ENCODE data around the gene TNS1. TPM values are rescaled to one million over a fixed set of nuclear protein-coding genes. Genes with fewer than 3 reads are reported as not detected.
"Not testable (repeated sequence)": the region's sequence is repeated elsewhere in the genome, so short reads cannot be mapped to it uniquely, and the experiment has no call there.

TNS1 gene
- total RNA-seq, 1 donor from 2014 or later = 7.9 TPM

DNA sequence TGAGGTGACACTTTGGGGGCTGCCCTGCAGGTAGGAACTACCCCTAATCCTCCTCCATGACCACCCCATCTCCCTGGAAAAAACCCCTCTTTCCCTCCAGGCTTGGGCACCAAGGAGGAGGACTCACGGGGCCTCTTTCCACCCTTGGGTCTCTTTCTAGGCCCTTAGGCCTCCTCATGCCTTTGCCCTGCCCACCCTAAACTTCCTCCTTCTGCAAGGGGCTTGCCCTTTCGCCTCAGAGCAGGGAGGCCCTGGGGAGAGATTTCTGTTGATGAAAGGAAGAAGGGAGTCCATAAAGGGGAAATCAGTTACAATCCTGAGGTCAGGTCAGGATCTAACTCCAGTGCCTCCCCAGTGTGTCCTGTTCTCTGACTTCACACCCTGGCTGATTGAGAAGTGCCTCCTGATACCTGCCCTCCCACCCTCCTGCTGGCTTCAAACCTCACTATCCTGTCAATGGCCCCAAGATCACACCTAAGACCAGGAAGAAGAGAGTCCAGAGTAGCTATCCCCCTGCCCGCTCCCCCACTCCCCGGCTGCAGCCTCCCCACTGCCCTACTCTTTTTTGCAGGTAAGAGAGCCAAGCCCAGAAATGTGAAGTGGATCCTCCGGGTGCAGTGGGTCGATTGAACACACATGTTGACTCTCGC, 16.7 kb upstream of the TNS1 start:
- Mint-ChIP-seq H3K9me3 (ENCODE audit: low read depth) (no peaks in the 10 kb centered on the region), H3K27me3 (peaks cover 23% of the 10 kb centered on the region), H3K36me3 (ENCODE audit: insufficient read depth) (no peaks in the 10 kb centered on the region), H3K27ac (no peak overlapping the region), H3K4me1 (ENCODE audit: low read depth) (peaks cover 9% of the 10 kb centered on the region), H3K4me3 (ENCODE audit: low read depth) (no peak overlapping the region)
- DNase-seq (ENCODE audit: low spot score, unreplicated experiment) = no peak
- TF ChIP-seq, protein P1, sequence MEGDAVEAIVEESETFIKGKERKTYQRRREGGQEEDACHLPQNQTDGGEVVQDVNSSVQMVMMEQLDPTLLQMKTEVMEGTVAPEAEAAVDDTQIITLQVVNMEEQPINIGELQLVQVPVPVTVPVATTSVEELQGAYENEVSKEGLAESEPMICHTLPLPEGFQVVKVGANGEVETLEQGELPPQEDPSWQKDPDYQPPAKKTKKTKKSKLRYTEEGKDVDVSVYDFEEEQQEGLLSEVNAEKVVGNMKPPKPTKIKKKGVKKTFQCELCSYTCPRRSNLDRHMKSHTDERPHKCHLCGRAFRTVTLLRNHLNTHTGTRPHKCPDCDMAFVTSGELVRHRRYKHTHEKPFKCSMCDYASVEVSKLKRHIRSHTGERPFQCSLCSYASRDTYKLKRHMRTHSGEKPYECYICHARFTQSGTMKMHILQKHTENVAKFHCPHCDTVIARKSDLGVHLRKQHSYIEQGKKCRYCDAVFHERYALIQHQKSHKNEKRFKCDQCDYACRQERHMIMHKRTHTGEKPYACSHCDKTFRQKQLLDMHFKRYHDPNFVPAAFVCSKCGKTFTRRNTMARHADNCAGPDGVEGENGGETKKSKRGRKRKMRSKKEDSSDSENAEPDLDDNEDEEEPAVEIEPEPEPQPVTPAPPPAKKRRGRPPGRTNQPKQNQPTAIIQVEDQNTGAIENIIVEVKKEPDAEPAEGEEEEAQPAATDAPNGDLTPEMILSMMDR (IDR thresholded peaks at IDR 0.05; ENCODE audit: unreplicated experiment) = no peak

DNA sequence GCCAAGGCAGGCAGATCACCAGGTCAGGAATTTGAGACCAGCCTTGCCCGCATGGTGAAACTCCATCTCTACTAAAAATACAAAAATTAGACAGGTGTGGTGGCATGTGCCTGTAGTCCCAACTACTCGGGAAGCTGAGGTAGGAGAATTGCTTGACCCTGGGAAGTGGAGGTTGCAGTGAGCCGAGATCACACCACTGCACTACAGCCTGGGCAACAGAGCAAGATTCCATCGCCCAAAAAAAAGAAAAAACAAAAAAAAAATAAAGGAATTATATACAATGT, 16.0 kb upstream of the TNS1 start:
- H3K4me1 Mint-ChIP-seq (ENCODE audit: low read depth); H3K36me3 Mint-ChIP-seq (ENCODE audit: insufficient read depth); H3K27ac Mint-ChIP-seq; H3K9me3 Mint-ChIP-seq (ENCODE audit: low read depth); DNase-seq (ENCODE audit: low spot score, unreplicated experiment); H3K4me3 Mint-ChIP-seq (ENCODE audit: low read depth): not testable (repeated sequence)
- H3K27me3 Mint-ChIP-seq = peaks cover 29% of the 10 kb centered on the region

DNA sequence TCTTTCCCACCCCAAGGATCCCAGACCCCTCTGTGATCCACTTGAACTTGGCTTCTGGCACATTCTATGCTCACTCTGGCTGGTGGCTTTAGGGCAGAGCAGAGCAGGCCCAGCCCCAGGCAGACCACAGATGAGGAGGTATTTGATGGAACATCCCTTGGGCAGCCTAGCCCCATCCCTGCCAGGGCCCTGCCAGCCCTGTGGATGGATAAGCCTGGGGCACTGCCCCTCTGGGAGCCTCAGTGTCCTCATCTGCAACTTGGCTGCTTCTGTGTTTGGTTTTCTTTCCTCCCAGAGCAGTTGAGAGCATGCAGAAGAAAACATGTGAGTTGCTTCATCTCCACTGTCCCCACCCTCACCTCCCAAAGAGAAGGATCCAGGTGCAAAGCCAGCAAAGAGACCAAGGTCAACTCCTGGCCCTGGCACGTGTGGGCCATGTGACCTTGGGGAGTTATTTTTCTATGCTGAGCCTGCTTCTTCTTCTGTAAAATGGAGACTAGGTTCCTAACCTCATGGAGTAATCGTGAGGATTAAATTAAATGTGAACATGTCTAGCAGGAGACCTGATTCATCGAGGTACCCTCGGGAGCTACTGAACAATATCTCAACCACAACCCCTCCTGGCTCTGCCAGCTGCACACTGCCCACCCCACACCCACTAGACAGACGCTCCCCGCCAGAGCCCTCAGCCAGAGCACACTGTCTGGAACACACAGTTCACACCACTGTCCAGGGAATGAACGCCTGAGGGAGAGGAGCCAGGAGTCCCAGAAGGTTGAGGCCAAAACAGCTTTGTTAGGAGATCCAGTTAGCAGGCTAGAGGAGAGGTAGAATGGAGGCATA, 14.6 kb upstream of the TNS1 start:
- Mint-ChIP-seq H3K27me3 (peaks cover 41% of the 10 kb centered on the region), H3K36me3 (ENCODE audit: insufficient read depth) (no peaks in the 10 kb centered on the region), H3K4me3 (ENCODE audit: low read depth) (no peak overlapping the region), H3K4me1 (ENCODE audit: low read depth) (peaks cover 9% of the 10 kb centered on the region), H3K27ac (no peak overlapping the region), H3K9me3 (ENCODE audit: low read depth) (no peaks in the 10 kb centered on the region)
- no peak for DNase-seq (ENCODE audit: low spot score, unreplicated experiment)
- TF ChIP-seq, protein P1 (IDR thresholded peaks at IDR 0.05; ENCODE audit: unreplicated experiment) = no peak

DNA sequence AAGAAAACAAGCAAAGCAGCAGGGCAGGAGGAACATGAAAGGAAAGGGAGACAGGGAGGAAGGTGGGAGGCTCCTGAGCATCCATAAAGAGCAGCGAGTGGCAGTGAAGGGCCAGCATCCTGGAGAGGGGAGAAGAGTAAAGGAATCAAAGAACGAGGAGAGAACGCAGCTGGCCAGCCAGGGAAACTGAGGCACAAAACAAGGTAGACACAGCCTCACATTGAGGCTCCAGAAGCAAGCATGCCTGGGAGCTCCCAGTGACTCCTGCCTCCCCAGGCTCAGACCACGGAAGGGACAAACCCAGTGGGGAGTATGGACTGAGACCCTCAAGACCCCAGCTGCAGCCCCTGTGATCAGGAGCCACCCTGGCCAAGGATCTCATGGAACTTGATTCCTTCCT, 14.0 kb upstream of the TNS1 start:
- Mint-ChIP-seq H3K9me3 (ENCODE audit: low read depth) (no peaks in the 10 kb centered on the region), H3K36me3 (ENCODE audit: insufficient read depth) (no peaks in the 10 kb centered on the region), H3K27ac (no peak overlapping the region), H3K4me3 (ENCODE audit: low read depth) (no peak overlapping the region), H3K4me1 (ENCODE audit: low read depth) (peaks cover 7% of the 10 kb centered on the region), H3K27me3 (peaks cover 47% of the 10 kb centered on the region)
- TF ChIP-seq, protein P1 (IDR thresholded peaks at IDR 0.05; ENCODE audit: unreplicated experiment) = no peak
- no peak for DNase-seq (ENCODE audit: low spot score, unreplicated experiment)

DNA sequence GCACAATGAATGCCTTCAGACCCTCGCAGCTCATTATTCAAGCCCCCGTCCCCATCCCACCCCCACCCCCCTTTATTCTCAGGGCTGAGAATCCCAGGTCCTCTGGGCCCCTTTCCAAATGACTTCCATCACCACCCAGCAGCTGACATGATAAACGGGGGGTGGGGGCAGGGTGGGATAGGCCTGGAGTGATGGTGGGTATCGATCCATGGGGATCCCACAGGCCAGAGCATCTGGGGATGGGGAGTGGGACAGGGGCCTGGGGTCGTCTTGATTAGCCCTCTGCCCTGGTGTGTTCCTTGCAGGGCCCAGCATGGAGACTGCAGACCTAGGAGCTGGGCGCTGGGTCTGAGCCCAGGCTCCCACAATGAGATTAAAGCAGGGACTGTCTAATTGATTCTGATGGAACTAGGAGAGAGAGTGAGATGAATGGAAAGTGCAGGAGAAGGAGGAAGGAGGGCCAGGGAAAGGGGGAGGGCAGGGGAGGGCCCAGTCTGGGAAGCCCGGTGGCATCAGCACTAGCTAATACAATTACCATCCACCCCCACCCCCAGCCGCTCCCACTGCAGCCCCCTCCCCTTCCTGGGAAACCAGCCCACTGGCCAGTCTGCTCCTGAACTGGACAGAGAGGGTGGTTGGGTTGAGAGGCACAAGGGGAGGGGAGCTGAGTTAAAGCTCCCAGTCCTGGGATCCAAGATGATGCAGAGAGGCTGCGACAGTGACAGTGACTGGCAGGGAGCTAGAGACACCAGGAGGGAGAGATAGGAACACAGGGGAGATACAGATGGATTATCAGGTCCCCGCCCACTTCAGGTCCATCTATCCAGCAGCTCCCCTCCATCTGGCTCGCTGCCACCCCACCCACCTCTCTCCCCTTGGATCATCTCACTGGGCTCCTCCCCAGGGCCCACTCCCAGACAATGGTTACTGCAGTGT, 13.1 kb upstream of the TNS1 start:
- TF ChIP-seq, protein P1 (IDR thresholded peaks at IDR 0.05; ENCODE audit: unreplicated experiment) = no peak
- Mint-ChIP-seq H3K27me3 (peaks cover 57% of the 10 kb centered on the region), H3K4me1 (ENCODE audit: low read depth) (peaks cover 8% of the 10 kb centered on the region), H3K36me3 (ENCODE audit: insufficient read depth) (no peaks in the 10 kb centered on the region), H3K27ac (no peak overlapping the region), H3K9me3 (ENCODE audit: low read depth) (no peaks in the 10 kb centered on the region), H3K4me3 (ENCODE audit: low read depth) (no peak overlapping the region)
- DNase-seq (ENCODE audit: low spot score, unreplicated experiment) = no peak
